VCaP (cell line): ENCODE results near the gene PRR30.

ENCODE experiments used
- H3K27ac ChIP-seq: fragments of 450-650 bp; 2 replicates; pipeline ENCODE4 v1.5.1; 2017
- TF ChIP-seq, protein P1 (sequence below): fragments of 450-650 bp; conservative IDR thresholded peaks from 2 replicates; pipeline ENCODE4 v1.5.1; 2017; ENCODE audit warnings: mild to moderate bottlenecking, moderate library complexity

The PRR30 gene

DNA sequence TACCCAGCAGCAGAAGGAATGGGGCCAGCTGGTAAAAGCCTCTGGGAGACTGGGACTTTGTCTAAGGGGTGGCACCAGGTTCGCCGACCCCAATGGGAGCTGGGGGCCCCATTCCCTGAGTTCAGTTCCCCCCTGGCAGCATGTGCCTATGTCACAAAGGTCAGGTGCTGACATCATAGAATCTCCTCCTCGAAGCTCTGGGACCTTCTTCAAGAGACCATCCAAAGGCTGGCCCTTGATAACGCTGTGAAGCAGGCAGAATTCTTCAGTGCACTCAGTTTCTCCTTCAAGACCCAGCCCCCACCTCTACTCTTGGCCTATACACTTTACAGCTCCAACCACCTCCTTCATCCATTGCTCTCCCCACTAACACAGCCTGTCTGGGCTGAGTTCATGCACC, at the start of gene PRR30:
Gene PRR30, minus strand, starts transcription at position 101 of the 400 bp plus-strand sequence. CDS start 1,081 bp downstream, outside the sequence.
- TF ChIP-seq, protein P1, sequence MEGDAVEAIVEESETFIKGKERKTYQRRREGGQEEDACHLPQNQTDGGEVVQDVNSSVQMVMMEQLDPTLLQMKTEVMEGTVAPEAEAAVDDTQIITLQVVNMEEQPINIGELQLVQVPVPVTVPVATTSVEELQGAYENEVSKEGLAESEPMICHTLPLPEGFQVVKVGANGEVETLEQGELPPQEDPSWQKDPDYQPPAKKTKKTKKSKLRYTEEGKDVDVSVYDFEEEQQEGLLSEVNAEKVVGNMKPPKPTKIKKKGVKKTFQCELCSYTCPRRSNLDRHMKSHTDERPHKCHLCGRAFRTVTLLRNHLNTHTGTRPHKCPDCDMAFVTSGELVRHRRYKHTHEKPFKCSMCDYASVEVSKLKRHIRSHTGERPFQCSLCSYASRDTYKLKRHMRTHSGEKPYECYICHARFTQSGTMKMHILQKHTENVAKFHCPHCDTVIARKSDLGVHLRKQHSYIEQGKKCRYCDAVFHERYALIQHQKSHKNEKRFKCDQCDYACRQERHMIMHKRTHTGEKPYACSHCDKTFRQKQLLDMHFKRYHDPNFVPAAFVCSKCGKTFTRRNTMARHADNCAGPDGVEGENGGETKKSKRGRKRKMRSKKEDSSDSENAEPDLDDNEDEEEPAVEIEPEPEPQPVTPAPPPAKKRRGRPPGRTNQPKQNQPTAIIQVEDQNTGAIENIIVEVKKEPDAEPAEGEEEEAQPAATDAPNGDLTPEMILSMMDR = no peak

DNA sequence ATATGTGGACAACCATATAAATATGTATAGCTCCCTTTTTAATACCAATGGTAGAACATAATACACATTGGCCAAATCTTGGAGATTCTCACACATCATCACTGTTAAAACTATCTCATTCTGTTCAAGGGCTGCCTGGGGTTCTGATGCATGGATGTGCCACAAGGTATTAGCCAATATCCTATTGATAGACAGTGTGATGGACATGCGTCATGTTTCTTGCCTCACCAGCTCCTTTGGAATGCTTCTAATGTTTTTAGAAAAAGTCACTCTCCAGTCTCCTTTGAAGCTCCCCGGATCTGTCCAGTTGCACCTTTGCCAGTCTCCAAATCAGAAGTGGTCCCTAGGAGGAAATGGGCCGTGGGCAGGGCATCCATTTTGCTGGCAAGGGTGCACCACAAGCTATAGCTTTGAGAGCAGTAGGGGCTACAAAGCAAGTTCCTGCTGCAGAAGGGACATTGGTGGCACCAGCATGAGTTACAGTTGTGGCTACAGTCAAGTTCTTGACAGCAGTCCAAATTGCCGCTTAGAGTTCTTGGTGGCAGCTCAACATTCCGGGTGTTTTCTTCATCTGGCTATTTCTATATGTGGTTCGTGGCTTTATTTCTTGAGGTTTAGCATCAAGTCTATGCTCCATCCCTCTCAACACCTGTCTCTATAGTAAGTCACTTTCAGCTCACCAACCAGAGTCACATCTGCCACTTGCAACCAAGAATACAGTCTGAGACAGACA, 47.6 kb upstream of the PRR30 start:
- no peak overlapping the region for H3K27ac ChIP-seq
- TF ChIP-seq, protein P1 = no peak

More for the DNA sequence above, at the start of gene PRR30:
- no peak within 1 kb of the TSS for H3K27ac ChIP-seq

DNA sequence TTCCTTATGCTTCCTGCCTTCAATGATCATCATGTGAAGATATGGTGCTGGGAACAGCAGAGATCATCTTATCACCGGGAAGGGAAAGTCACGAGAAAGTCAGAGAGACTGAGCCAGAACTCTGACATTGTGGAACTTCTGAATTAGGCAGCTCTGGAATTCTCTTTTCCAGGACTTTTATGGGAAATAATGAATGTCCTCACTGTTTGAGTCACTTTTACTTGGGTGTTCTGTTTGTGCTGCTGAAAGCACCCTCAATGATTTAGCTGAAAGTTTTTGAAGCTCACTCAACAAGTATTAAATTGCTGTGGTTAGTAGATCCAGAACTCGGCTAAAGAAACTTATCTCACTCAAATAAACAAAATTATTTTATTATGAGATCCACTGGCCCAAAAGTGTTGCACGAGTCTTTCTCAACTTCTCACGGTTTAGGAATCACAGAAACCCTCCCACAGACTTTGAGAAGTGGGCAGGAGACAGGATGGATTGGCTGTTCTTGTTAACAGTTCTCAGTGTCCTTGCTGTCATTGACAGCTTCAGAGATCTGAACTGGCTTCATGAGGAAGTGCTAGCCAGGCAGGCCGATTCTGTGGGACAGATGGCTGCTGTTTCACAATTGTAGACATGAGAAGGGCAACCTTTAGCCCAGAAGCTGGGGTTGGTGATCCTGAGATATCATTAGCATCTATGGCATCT, 46.3 kb upstream of the PRR30 start:
- TF ChIP-seq, protein P1 = no peak
- no peak overlapping the region for H3K27ac ChIP-seq

DNA sequence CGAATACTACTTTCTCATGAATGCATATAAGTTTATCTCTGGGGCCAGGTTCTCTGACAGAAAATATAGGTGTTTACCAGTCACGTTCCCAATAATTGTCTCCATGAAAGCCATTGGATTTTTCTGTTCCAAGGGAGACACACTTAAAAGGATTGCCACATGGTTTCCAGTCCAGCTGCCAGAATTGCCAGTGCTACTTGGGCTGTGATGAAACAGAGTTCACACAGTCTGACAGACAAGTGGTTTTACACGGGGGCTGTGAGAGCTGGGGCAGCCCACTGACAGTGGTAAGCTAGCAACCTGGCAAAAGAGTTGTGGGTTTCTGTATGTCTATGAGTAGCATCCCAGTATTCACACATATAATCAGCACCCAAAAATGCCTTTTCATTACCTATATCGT, 44.9 kb upstream of the PRR30 start:
- H3K27ac ChIP-seq = no peak overlapping the region
- TF ChIP-seq, protein P1 = no peak

DNA sequence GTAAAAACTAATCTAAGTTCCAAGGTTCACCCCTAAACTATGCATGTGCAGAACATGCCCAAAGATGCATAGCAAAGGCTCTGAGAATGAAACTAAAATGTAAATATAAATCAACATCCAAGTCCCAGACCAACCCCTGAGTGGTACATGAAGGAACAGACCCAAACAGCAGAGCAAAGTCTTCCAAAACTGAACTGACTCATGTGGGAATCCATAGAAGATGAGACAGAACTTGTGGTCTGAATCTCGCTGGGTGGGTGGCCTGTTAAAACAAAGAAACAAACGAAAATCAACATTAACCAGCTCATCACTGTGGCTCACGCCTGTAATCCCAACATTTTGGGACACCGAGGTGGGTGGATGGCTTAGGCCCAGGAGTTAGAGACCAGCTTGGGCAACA, 43.1 kb upstream of the PRR30 start:
- TF ChIP-seq, protein P1 = no peak
- no peak overlapping the region for H3K27ac ChIP-seq

DNA sequence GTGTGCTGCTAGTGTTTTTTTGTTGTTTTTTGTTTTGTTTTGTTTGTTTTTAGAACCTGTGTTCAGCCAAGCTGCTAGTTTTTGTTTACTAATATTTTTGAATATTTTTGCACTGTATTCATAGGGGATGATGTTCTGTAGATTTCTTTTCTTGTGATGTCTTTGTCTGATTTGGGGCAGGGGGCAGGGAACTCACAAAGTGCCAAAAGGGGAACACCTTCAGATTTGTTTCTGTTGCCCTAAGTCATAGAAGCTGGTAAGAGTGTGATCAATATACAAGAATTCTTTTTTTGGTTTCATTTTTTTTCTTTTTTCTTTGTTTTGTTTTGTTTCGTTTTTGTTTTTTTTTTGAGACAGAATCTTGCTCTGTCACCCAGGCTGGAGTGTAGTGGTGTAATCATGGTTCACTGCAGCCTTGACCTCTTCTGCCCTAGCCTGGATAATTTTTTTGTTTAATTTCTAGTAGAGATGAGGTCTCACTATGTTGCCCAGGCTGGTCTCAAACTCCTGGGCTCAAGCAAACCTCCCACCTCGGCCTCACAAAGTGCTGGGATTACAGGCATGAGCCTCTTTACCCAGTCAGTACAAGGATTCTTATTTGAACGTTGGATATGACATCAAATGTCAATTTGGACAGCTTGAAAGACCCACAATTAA, 40.3 kb upstream of the PRR30 start:
- H3K27ac ChIP-seq = no peak overlapping the region
- TF ChIP-seq, protein P1 = no peak

DNA sequence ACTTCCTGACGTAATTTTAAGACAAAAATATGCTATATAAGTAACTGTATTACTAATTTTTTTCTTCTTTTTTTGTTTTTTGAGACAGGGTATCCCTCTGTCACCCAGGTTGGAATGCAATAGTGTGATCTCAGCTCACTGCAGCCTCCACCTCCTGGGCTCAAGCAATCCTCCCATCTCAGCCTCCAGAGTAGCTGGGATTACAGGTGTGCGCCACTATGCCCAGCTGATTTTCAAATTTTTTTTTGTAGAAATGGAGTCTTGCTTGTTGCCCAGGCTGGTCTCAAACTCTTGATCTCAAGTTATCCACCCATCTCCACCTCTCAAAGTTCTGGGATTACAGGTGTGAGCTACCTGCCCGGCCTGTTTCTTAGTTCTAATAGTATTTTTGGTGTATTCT, 39.3 kb upstream of the PRR30 start:
- TF ChIP-seq, protein P1 = no peak
- no peak overlapping the region for H3K27ac ChIP-seq
